ENCODE measurements around the gene STARD13. TPM values are rescaled to one million over a fixed set of nuclear protein-coding genes. Genes with fewer than 3 reads are reported as not detected.
A peak's percentile ranks its signal among the peaks of the same experiment; 100 is the strongest.

STARD13 gene
- total RNA-seq, 1 experiment from 2014 or later: 35.1 TPM

DNA sequence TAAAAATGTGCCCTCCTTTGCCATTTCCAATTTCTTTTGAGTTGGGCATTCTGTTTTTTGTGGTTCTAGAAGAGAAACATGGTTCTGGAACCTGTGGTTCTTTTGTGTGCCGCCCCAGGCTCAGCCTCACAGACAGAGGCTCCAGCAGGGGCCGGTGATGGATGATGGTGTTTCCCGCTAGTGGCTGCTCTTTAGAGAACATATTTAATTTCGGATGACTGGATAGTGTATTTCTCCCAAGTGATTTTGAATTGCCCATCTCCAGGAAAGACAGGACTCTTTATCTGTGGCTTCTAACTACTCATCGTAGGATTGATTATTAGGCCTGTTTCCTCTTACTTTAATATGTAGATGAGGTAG is 194.2 kb downstream of the STARD13 start:
- Histone ChIP-seq H3K9me3 (replicated peaks) (no peaks in the 10 kb centered on the region), H3K27ac (no peak overlapping the region), H3K4me3 (no peak overlapping the region), H3K36me3 (no peaks in the 10 kb centered on the region), H3K27me3 (no peaks in the 10 kb centered on the region), H3K4me1 (peaks cover 17% of the 10 kb centered on the region)
- DNase-seq: no peak

DNA sequence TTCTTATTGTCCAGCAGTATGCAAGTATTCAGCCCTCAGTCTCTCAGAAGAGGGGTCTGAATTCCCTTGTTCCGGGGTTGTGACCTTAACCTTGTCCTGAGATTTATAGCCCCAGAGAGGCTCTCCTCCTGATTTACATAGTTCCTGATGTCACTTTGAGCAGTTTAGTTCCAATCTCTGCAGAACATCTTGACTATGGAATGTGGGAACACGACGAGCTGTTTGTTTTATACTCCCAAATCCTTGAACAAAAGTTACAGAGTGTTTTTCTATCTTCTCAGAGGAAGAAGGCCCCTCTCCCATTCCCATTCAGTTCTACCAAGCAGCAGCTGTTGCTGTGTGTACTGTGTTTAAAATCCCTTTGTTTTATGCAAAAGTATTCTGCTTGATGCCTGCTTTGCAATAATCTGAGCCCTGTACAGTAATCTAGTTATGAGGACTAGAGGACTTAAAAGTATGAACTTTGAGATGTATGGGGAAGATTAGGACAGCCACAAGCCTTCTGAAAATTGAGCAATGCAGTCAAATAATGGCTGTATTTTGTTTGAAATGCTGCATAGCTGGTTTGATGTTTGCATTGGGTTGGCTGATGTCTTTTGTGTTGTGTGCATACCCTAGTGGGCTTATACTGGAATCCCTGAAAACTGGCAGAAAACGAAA is 194.7 kb downstream of the STARD13 start:
- no peak overlapping the region for H3K4me3 ChIP-seq
- peaks cover 17% of the 10 kb centered on the region for H3K4me1 ChIP-seq
- no peaks in the 10 kb centered on the region for H3K9me3 ChIP-seq (replicated peaks)
- no peak overlapping the region for H3K27ac ChIP-seq
- no peaks in the 10 kb centered on the region for H3K36me3 ChIP-seq
- no peaks in the 10 kb centered on the region for H3K27me3 ChIP-seq
- DNase-seq: peak in 1 of 2 experiments; percentile 26

DNA sequence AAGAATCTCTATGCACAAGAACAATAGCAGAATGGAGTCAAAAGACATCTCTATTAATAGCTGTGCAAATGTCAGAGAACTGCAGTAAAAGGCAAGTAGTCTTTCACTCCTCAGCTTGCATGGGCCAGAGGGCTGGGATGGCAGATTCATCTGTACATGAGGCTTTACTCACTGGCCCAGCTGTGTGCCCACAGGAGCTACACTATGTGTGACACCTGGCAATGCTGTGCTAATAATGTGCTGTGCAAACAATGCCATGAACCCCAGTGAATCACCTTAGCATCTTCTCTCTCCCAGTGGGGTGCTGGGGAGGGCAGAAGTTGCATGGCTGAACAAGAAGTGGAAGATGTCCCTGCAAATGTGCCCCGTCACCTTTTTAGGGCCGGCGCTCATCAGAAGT is 196.2 kb downstream of the STARD13 start:
- Histone ChIP-seq H3K36me3 (no peaks in the 10 kb centered on the region), H3K9me3 (replicated peaks) (no peaks in the 10 kb centered on the region), H3K27ac (no peak overlapping the region), H3K27me3 (no peaks in the 10 kb centered on the region), H3K4me1 (peaks cover 17% of the 10 kb centered on the region), H3K4me3 (no peak overlapping the region)
- DNase-seq: no peak

DNA sequence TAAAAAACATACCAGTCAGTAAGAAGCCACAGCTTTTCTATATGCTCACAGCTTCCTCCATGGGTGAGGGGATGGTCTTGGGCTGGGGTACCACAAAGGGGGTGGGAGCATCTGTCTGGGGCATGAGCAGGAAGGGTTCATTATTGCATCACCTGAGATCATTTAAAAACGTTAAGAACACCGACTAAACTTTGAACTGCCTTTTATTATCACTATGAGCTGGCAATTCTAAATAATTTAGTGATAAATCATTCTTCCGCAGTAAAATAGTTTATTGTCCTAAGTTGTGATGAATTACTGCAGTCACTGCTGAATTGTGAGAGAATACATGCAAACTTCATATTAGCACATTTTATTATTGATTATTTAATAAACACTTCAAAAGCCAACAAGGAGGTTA is 197.8 kb downstream of the STARD13 start:
- Histone ChIP-seq H3K4me1 (peaks cover 17% of the 10 kb centered on the region), H3K4me3 (no peak overlapping the region), H3K9me3 (replicated peaks) (no peaks in the 10 kb centered on the region), H3K27me3 (no peaks in the 10 kb centered on the region), H3K36me3 (no peaks in the 10 kb centered on the region), H3K27ac (no peak overlapping the region)
- no peak for DNase-seq

DNA sequence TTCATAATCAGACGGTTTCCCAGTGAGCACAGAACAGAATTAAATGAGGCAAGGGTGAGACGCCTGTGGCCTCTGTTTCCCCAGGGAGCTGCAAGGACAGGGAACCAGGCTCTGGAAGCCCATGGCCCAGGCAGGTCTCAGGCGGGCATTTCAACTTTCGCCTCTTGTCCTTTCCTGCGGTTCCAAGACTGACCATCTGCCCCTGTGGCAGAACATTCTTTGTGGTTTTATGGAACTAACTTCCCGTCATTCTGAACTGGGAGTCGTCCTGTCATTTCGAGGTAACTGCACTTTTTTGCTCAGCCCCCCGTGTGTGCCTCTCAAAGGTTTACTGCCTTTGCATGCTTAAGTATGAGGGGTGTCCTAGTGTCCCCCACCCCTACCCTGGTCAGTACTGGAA is 198.5 kb downstream of the STARD13 start:
- no peak overlapping the region for H3K27ac ChIP-seq
- H3K4me1 ChIP-seq: peaks cover 21% of the 10 kb centered on the region
- peak in 1 of 2 experiments; percentile 29 for DNase-seq
- no peaks in the 10 kb centered on the region for H3K27me3 ChIP-seq
- H3K9me3 ChIP-seq (replicated peaks): no peaks in the 10 kb centered on the region
- H3K4me3 ChIP-seq: no peak overlapping the region
- H3K36me3 ChIP-seq: no peaks in the 10 kb centered on the region

- no peak for DNase-seq
- no peaks in the 10 kb centered on the region for H3K9me3 ChIP-seq (replicated peaks)
- no peaks in the 10 kb centered on the region for H3K36me3 ChIP-seq
- no peaks in the 10 kb centered on the region for H3K27me3 ChIP-seq
- no peak overlapping the region for H3K27ac ChIP-seq
- no peak overlapping the region for H3K4me3 ChIP-seq
- peaks cover 26% of the 10 kb centered on the region for H3K4me1 ChIP-seq
These were observed 202.5 kb downstream of the STARD13 start for GRCh38 chr13:33083054-33083453.

GRCh38 chr13:33081666-33082065 is 203.9 kb downstream of the STARD13 start:
- Histone ChIP-seq H3K4me1 (peaks cover 18% of the 10 kb centered on the region), H3K4me3 (no peak overlapping the region), H3K36me3 (no peaks in the 10 kb centered on the region), H3K27ac (no peak overlapping the region), H3K9me3 (replicated peaks) (no peaks in the 10 kb centered on the region), H3K27me3 (no peaks in the 10 kb centered on the region)
- DNase-seq: peak in 1 of 2 experiments; percentile 75

DNA sequence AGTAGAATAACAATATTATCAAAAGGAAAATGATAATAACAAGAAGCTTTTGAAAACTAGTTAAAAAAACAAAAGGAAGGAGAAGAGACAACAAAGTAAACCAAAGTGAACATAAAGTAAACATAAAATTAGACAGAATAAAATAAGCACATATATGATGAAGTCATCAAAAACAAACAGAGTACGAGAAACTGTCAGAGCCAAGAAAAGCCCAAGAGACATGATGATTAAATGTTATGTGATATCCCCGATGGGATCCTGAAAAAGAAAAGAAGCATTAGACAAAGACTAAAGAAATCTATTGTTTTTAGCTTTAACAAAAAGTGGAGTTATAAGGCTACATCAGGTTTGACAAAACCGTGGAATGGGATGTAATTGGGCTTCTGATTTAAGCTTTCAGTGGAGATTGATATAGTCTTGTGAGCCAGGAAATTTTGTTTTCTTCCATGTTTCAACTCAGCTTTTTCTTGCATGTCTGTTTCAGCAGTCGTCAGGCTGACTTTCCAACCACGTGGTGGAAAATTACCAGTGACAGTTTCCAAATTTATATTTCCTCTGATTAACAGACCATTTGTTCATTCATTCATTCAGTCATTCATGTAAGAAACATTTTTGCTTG is 204.5 kb downstream of the STARD13 start:
- DNase-seq: peak in 1 of 2 experiments; percentile 42
- H3K36me3 ChIP-seq: no peaks in the 10 kb centered on the region
- H3K27me3 ChIP-seq: no peaks in the 10 kb centered on the region
- H3K27ac ChIP-seq: no peak overlapping the region
- H3K4me1 ChIP-seq: peaks cover 16% of the 10 kb centered on the region
- no peaks in the 10 kb centered on the region for H3K9me3 ChIP-seq (replicated peaks)
- H3K4me3 ChIP-seq: no peak overlapping the region

DNA sequence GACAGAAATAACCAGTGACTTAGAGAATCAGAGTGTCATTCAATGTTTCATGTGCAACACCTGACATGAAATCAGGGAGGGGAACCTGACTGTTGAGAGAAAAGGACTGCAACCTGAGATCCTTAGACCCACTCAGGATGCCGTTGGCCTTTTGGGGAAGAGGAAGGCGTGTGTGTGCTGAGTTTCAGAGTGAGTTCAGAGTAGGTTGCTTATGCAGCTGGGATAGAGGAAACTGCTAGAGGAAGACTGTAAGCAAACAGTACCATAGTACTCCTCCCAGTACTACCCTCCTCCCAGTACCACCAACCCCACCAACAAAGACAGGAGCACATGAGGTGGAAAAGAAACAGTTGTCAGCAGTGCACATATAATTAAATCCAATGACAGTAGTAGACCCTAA is 205.6 kb downstream of the STARD13 start:
- Histone ChIP-seq H3K9me3 (replicated peaks) (no peaks in the 10 kb centered on the region), H3K4me1 (peaks cover 16% of the 10 kb centered on the region), H3K27me3 (no peaks in the 10 kb centered on the region), H3K27ac (no peak overlapping the region), H3K36me3 (no peaks in the 10 kb centered on the region), H3K4me3 (no peak overlapping the region)
- no peak for DNase-seq

GRCh38 chr13:33078263-33078662 is 207.3 kb downstream of the STARD13 start:
- H3K4me3 ChIP-seq: no peak overlapping the region
- no peaks in the 10 kb centered on the region for H3K9me3 ChIP-seq (replicated peaks)
- H3K36me3 ChIP-seq: no peaks in the 10 kb centered on the region
- no peaks in the 10 kb centered on the region for H3K27me3 ChIP-seq
- peaks cover 16% of the 10 kb centered on the region for H3K4me1 ChIP-seq
- no peak for DNase-seq
- no peak overlapping the region for H3K27ac ChIP-seq

GRCh38 chr13:33076001-33076992 is 209.3 kb downstream of the STARD13 start:
- Histone ChIP-seq H3K36me3 (no peaks in the 10 kb centered on the region), H3K4me1 (peaks cover 4% of the 10 kb centered on the region), H3K27me3 (no peaks in the 10 kb centered on the region), H3K4me3 (no peak overlapping the region), H3K27ac (no peak overlapping the region), H3K9me3 (replicated peaks) (no peaks in the 10 kb centered on the region)
- no peak for DNase-seq

DNA sequence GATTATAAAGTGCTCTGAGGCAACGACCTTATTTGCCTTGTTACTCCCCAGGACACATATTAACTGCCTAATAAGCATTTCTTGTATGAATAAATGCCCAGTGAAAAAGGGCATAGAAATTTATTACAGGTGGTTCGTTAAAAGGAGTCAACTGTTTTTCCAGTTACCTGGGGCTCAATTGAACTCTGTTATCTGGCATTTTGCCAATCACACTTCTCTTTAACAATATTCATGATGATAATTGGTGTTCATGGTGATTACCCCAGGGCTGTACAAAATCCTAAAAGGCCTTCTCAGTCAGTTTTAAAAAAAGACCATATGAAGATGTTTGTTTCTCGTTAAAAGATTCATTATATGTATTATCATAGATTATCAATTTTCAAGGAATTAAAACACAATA is 212.2 kb downstream of the STARD13 start:
- no peak overlapping the region for H3K27ac ChIP-seq
- H3K4me3 ChIP-seq: no peak overlapping the region
- DNase-seq: no peak
- H3K36me3 ChIP-seq: no peaks in the 10 kb centered on the region
- no peaks in the 10 kb centered on the region for H3K27me3 ChIP-seq
- H3K9me3 ChIP-seq (replicated peaks): no peaks in the 10 kb centered on the region
- H3K4me1 ChIP-seq: no peaks in the 10 kb centered on the region

DNA sequence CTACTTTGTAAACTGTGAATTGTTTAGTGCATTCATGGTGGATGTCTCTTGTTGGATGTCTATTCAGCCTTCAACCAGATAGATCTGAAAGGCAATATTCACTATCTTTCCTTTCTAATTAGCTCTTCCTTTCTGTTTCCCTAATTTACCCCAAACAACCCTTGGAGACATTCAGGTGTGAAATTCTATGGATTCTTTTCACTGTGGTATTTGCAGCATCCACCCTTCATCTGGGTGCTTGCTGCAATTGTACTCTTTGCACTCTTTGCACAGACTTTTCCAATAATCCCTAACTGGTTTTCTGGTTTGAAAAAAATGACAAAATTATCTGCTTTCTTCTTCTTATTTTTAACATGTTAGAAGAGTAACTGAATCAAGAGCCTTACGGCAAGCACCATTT is 212.8 kb downstream of the STARD13 start:
- Histone ChIP-seq H3K27me3 (no peaks in the 10 kb centered on the region), H3K4me1 (no peaks in the 10 kb centered on the region), H3K4me3 (no peak overlapping the region), H3K9me3 (replicated peaks) (0 out of 2 replicates have a peak, but pooled peaks cover 2% of the 10 kb centered on the region), H3K27ac (no peak overlapping the region), H3K36me3 (no peaks in the 10 kb centered on the region)
- no peak for DNase-seq

GRCh38 chr13:33072282-33072681 is 213.3 kb downstream of the STARD13 start:
- H3K9me3 ChIP-seq (replicated peaks): 0 out of 2 replicates have a peak, but pooled peaks cover 3% of the 10 kb centered on the region
- H3K36me3 ChIP-seq: no peaks in the 10 kb centered on the region
- H3K27ac ChIP-seq: no peak overlapping the region
- H3K4me1 ChIP-seq: no peaks in the 10 kb centered on the region
- no peak overlapping the region for H3K4me3 ChIP-seq
- no peak for DNase-seq
- no peaks in the 10 kb centered on the region for H3K27me3 ChIP-seq

- no peak overlapping the region for H3K27ac ChIP-seq
- H3K36me3 ChIP-seq: no peaks in the 10 kb centered on the region
- H3K27me3 ChIP-seq: no peaks in the 10 kb centered on the region
- no peak for DNase-seq
- no peak overlapping the region for H3K4me3 ChIP-seq
- 0 out of 2 replicates have a peak, but pooled peaks cover 3% of the 10 kb centered on the region for H3K9me3 ChIP-seq (replicated peaks)
- no peaks in the 10 kb centered on the region for H3K4me1 ChIP-seq
These were observed 214.8 kb downstream of the STARD13 start for GRCh38 chr13:33070713-33071112.

Measured in SJCRH30 (cell line).